PC-3 (cell line): ENCODE results near the gene SH3BGR. TPM values are rescaled to one million over a fixed set of nuclear protein-coding genes. Genes with fewer than 3 reads are reported as not detected.

Source experiments
- ATAC-seq: fragments of 200-7000 bp; cut with Tn5 transposase; 2 replicates; pipeline ENCODE4 v1.9.1; 2020; ENCODE audit warnings: mild to moderate bottlenecking, moderate library complexity
- BruUV-seq: library from RNA; stranded (reverse); fragments of 400-500 nt; replicated peaks from 2 replicates; lab custom pipeline; 2021; lab: Mats Ljungman, UMichigan
- CTCF ChIA-PET: fragments of 300-600 bp; sonication (Branson Sonifier 250); formaldehyde crosslinking; loops from one replicate; lab custom pipeline; 2022; ENCODE audit warnings: antibody characterized with exemption; lab: Charles Lee
- POLR2A ChIA-PET: fragments of 300-600 bp; sonication (Branson Sonifier 250); formaldehyde crosslinking; loops from one replicate; lab custom pipeline; 2022; ENCODE audit warnings: antibody characterized with exemption; ENCODE audit not compliant: unreplicated experiment; lab: Charles Lee
- DNase-seq: peaks from one replicate; pipeline ENCODE4 v3.0.0-alpha.2; 2015
- H2AFZ ChIP-seq: fragments of 300-600 bp; sonication (generic); 2 replicates; pipeline ENCODE4 v1.6.0; 2016; ENCODE audit warnings: antibody characterized with exemption, low read length
- H3F3A ChIP-seq: fragments of 300-600 bp; sonication (generic); one replicate; pipeline ENCODE4 v1.6.0; 2017; ENCODE audit warnings: antibody characterized with exemption, low read length, control low read depth, mild to moderate bottlenecking; ENCODE audit not compliant: unreplicated experiment
- H3K27ac ChIP-seq: fragments of 300-600 bp; sonication (generic); 2 replicates; pipeline ENCODE4 v1.5.1; 2016; ENCODE audit warnings: mild to moderate bottlenecking, low read length
- H3K27me3 ChIP-seq: fragments of 300-600 bp; sonication (generic); 2 replicates; pipeline ENCODE4 v1.6.1; 2016; ENCODE audit warnings: low read length, mixed read lengths
- H3K36me3 ChIP-seq: fragments of 300-600 bp; sonication (generic); 2 replicates; pipeline ENCODE4 v1.6.1; 2016; ENCODE audit warnings: low read depth, mixed run types, low read length, mixed read lengths
- H3K4me1 ChIP-seq: fragments of 300-600 bp; sonication (generic); 2 replicates; pipeline ENCODE4 v1.5.1; 2016; ENCODE audit warnings: low read length; ENCODE audit not compliant: insufficient read depth
- H3K4me2 ChIP-seq: fragments of 300-600 bp; sonication (generic); 2 replicates; pipeline ENCODE4 v1.6.0; 2016; ENCODE audit warnings: low read length
- H3K4me3 ChIP-seq: fragments of 300-600 bp; sonication (generic); 2 replicates; pipeline ENCODE4 v1.5.1; 2016; ENCODE audit warnings: mild to moderate bottlenecking, low read length, mixed read lengths
- H3K79me2 ChIP-seq: fragments of 300-600 bp; sonication (generic); 2 replicates; pipeline ENCODE4 v1.6.1; 2017; ENCODE audit warnings: low read length, mixed read lengths
- H3K9ac ChIP-seq: fragments of 300-600 bp; sonication (generic); 2 replicates; pipeline ENCODE4 v1.6.0; 2016; ENCODE audit warnings: mild to moderate bottlenecking, low read length
- H3K9me2 ChIP-seq: fragments of 300-600 bp; sonication (generic); replicated peaks from 2 replicates; pipeline ENCODE4 v1.6.1; 2016; ENCODE audit warnings: mixed run types, low read length, mixed read lengths
- H3K9me3 ChIP-seq: fragments of 300-600 bp; sonication (generic); 2 replicates; pipeline ENCODE4 v1.6.1; 2016; ENCODE audit warnings: low read length, mixed read lengths
- H4K20me1 ChIP-seq: fragments of 300-600 bp; sonication (generic); 2 replicates; pipeline ENCODE4 v1.6.1; 2016; ENCODE audit warnings: low read length, mixed read lengths
- EZH2 ChIP-seq: fragments of 300-600 bp; sonication (generic); IDR thresholded peaks from one replicate; pipeline ENCODE4 v1.6.1; 2017; ENCODE audit warnings: antibody characterized with exemption, mild to moderate bottlenecking, low read length; ENCODE audit not compliant: unreplicated experiment
- EZH2phosphoT487 ChIP-seq: fragments of 300-600 bp; sonication (generic); IDR thresholded peaks from 2 replicates; pipeline ENCODE4 v1.6.1; 2018; ENCODE audit warnings: mild to moderate bottlenecking, antibody characterized with exemption, low read length, borderline replicate concordance
- intact Hi-C: fragments of 100-400 bp; cut with micrococcal nuclease; formaldehyde crosslinking; loops from 2 replicates; pipeline ENCODE4 v1.9.0; 2023
- total RNA-seq: library from RNA; depleted of rRNA; stranded (reverse); fragments of >200 nt; gene quantifications from 2 replicates; pipeline ENCODE4 v1.2.3, GENCODE V29; 2014
- TF ChIP-seq, protein P1 (sequence below): fragments of 300-600 bp; sonication (generic); conservative IDR thresholded peaks from 2 replicates; pipeline ENCODE4 v1.5.1; 2017; ENCODE audit warnings: antibody characterized with exemption, low read depth, mild to moderate bottlenecking, low read length

Gene SH3BGR
- total RNA-seq, 1 experiment from 2014 or later, result 1.3 TPM

DNA sequence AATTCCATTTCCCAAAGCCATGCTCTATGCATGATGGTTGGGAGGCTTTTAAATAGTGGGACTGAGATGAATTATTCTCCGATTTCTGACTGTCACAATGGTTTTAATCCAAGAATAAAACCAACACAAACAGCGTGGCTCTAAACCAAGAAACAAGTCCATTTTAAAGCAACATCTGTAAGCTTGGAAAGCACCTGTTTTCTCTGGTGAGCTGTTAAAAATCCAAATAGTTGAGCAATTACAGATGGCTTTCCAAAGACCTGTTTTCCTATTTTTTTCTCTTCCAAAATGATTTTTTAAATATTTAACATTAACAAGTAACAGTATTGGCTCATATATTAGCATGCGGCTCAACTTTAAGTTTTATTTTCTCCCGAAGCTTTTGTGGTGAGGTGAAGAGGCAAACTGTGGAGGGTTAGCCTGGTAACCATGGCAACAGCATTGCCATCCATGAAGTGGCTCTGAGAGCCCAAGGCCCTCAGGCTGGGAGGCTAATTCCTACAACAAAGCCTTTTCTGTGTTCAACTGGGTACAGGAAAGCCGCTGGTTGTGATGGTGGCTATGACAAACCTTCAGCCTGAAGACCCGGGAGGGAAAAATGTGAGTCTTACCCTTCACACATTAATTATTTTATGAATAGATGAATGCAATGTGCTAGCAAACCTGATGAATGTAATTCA lies 104.3 kb downstream of the SH3BGR start:
- intact Hi-C loops, result no loop called here
- Histone ChIP-seq H4K20me1 (no peaks in the 10 kb centered on the region), H3K9ac (no peak overlapping the region), H3K27ac (no peak overlapping the region), H3K79me2 (no peaks in the 10 kb centered on the region), H3K36me3 (no peaks in the 10 kb centered on the region), H3K4me3 (no peak overlapping the region), H3F3A (no peaks in the 10 kb centered on the region), H2AFZ (no peak overlapping the region), H3K9me2 (no peaks in the 10 kb centered on the region), H3K9me3 (peaks cover 4% of the 10 kb centered on the region; the same call in 1 of the 2 replicates), H3K4me2 (no peak overlapping the region), H3K4me1 (no peaks in the 10 kb centered on the region), H3K27me3 (peaks cover 19% of the 10 kb centered on the region; the same call in 1 of the 2 replicates)
- no peak for TF ChIP-seq EZH2
- TF ChIP-seq, protein P1, sequence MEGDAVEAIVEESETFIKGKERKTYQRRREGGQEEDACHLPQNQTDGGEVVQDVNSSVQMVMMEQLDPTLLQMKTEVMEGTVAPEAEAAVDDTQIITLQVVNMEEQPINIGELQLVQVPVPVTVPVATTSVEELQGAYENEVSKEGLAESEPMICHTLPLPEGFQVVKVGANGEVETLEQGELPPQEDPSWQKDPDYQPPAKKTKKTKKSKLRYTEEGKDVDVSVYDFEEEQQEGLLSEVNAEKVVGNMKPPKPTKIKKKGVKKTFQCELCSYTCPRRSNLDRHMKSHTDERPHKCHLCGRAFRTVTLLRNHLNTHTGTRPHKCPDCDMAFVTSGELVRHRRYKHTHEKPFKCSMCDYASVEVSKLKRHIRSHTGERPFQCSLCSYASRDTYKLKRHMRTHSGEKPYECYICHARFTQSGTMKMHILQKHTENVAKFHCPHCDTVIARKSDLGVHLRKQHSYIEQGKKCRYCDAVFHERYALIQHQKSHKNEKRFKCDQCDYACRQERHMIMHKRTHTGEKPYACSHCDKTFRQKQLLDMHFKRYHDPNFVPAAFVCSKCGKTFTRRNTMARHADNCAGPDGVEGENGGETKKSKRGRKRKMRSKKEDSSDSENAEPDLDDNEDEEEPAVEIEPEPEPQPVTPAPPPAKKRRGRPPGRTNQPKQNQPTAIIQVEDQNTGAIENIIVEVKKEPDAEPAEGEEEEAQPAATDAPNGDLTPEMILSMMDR, result no peak
- no peak for TF ChIP-seq EZH2phosphoT487
- BruUV-seq, result no TSS peak
- DNase-seq (no peak), ATAC-seq (no peak)
- ChIA-PET POLR2A (no interaction called here), CTCF (interaction anchor here (0.6 kb wide), 1 partner anchor 38 kb away, joined by 4 read pairs; no protein-coding TSS in a partner anchor)

- ATAC-seq, result no peak
- no peaks in the 10 kb centered on the region for H3K9me3 ChIP-seq
- intact Hi-C loops, result no loop called here
- ChIA-PET POLR2A (no interaction called here), CTCF (no interaction called here)
- H3K4me1 ChIP-seq, result no peaks in the 10 kb centered on the region
- no peaks in the 10 kb centered on the region for H3K9me2 ChIP-seq
- no peak overlapping the region for H3K4me2 ChIP-seq
- no peaks in the 10 kb centered on the region for H3K36me3 ChIP-seq
- peaks cover 16% of the 10 kb centered on the region; the same call in 1 of the 2 replicates for H3K27me3 ChIP-seq
- no peaks in the 10 kb centered on the region for H3K79me2 ChIP-seq
- no TSS peak for BruUV-seq
- H3K4me3 ChIP-seq, result no peak overlapping the region
- H3K27ac ChIP-seq, result no peak overlapping the region
- no peak for TF ChIP-seq EZH2phosphoT487
- TF ChIP-seq EZH2, result no peak
- TF ChIP-seq, protein P1, result no peak
- H3F3A ChIP-seq, result no peaks in the 10 kb centered on the region
- no peak for DNase-seq
- H3K9ac ChIP-seq, result no peak overlapping the region
- H4K20me1 ChIP-seq, result no peaks in the 10 kb centered on the region
- no peak overlapping the region for H2AFZ ChIP-seq
These were observed 107.7 kb downstream of the SH3BGR start for GRCh38 chr21:39559511-39559910.

DNA sequence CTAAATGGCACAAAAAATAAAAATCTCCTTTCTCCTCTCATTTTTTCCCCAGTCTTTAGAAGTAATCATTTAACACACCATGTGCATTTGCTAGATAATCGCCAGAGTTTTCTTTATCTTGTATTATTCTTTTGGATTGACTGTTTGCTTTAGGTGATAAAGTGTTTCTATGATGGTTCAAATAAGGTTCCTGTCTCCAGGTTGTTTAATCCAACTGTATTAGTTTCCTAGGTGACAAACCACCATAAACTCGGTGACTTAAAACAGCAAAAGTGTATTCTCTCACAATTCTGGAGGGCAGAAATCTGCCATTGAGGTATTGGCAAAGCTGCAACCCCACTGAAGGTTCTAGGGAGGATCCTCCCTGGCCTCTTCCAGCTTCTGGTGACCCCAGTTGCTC lies 109.4 kb downstream of the SH3BGR start:
- Histone ChIP-seq H3K36me3 (no peaks in the 10 kb centered on the region), H2AFZ (no peak overlapping the region), H3K9me3 (no peaks in the 10 kb centered on the region), H3K9me2 (no peaks in the 10 kb centered on the region), H3K9ac (no peak overlapping the region), H3K4me2 (no peak overlapping the region), H3K27me3 (peaks cover 16% of the 10 kb centered on the region; the same call in 1 of the 2 replicates), H4K20me1 (no peaks in the 10 kb centered on the region), H3K4me3 (no peak overlapping the region), H3K79me2 (no peaks in the 10 kb centered on the region), H3K27ac (no peak overlapping the region), H3K4me1 (no peaks in the 10 kb centered on the region), H3F3A (no peaks in the 10 kb centered on the region)
- no TSS peak for BruUV-seq
- ChIA-PET POLR2A (no interaction called here), CTCF (no interaction called here)
- intact Hi-C loops, result no loop called here
- ATAC-seq, result no peak
- TF ChIP-seq, protein P1, result no peak
- TF ChIP-seq EZH2phosphoT487, result no peak
- no peak for TF ChIP-seq EZH2
- no peak for DNase-seq
